ENCODE results near the gene MSI2.

GRCh38 chr17:57488856-57489255, 232.5 kb downstream of the MSI2 start:
- TF ChIP-seq CGGBP1 (CRISPR knock-in tag; IDR thresholded peaks at IDR 0.05) (no peak), ZNF3 (CRISPR knock-in tag; IDR thresholded peaks at IDR 0.05) (no peak), ELF4 (CRISPR knock-in tag; IDR thresholded peaks at IDR 0.05) (no peak), CTCF (IDR thresholded peaks at IDR 0.05 in 2 of 3, conservative IDR thresholded peaks at IDR 0.05 in 1 of 3; ENCODE audit: insufficient read depth in 2 of 3, low read depth in 1 of 3, low read length in 3 of 3) (no peak), TAF1 (IDR thresholded peaks at IDR 0.05; ENCODE audit: control insufficient read depth, extremely low read depth, insufficient read depth, low read length, severe bottlenecking) (no peak), EP300 (IDR thresholded peaks at IDR 0.05; ENCODE audit: low read length) (no peak), HDAC6 (IDR thresholded peaks at IDR 0.05; ENCODE audit: low read depth, low read length) (no peak), RAD21 (CRISPR knock-in tag; conservative IDR thresholded peaks at IDR 0.05 in 1 of 2, IDR thresholded peaks at IDR 0.05 in 1 of 2) (no peak), MAX (CRISPR knock-in tag; IDR thresholded peaks at IDR 0.05) (no peak), MCM3 (IDR thresholded peaks at IDR 0.05) (no peak), ZNF644 (tag; IDR thresholded peaks at IDR 0.05; ENCODE audit: low read depth) (no peak)

Measured in K562 (cell line).